SK-N-SH (cell line): Measurements from ENCODE around the gene CT47A1. TPM values are rescaled to one million over a fixed set of nuclear protein-coding genes. Genes with fewer than 3 reads are reported as not detected.
"Not testable (repeated sequence)": the region's sequence is repeated elsewhere in the genome, so short reads cannot be mapped to it uniquely, and the experiment has no call there.

Experiments
- CTCF ChIA-PET: fragments of 300-600, 350-600 bp; formaldehyde crosslinking; extraction: SDS; loops from one replicate; lab custom pipeline; 2021; lab: Yijun Ruan, JAX
- POLR2A ChIA-PET: fragments of 350-600 bp; sonication (Branson Sonifier 250); formaldehyde crosslinking; extraction: SDS; loops from one replicate; lab custom pipeline; 2020; ENCODE audit warnings: antibody characterized with exemption, inconsistent platforms; lab: Yijun Ruan, JAX
- DNase-seq: peaks from one replicate; pipeline ENCODE4 v3.0.0; 2012
- H2AFZ ChIP-seq: fragments of 200-600 bp; sonication (generic); 2 replicates; pipeline ENCODE4 v1.8.1; 2016; ENCODE audit warnings: antibody characterized with exemption, mild to moderate bottlenecking, low read depth
- H3F3A ChIP-seq: fragments of 200-600 bp; sonication (generic); replicated peaks from 2 replicates; pipeline ENCODE3; 2016; ENCODE audit warnings: antibody characterized with exemption, mild to moderate bottlenecking; ENCODE audit not compliant: insufficient read depth
- H3K27ac ChIP-seq, 2 experiments: fragments of 200-500 bp in 1 of 2; fragments of 200-600 bp in 1 of 2; sonication (Bioruptor generic) in 1 of 2; sonication (generic), shearing (Covaris generic) in 1 of 2; 2 replicates each; pipeline versions ENCODE4 v1.5.1 to v1.6.1; 2014 to 2016; ENCODE audit warnings: low read depth in 2 of 2, inconsistent platforms in 1 of 2, low read length in 1 of 2, mild to moderate bottlenecking in 1 of 2, mixed read lengths in 1 of 2
- H3K27me3 ChIP-seq: fragments of 200-600 bp; sonication (generic), shearing (Covaris generic); 2 replicates; pipeline ENCODE4 v1.6.1; 2016; ENCODE audit warnings: mixed run types; ENCODE audit not compliant: insufficient read depth
- H3K36me3 ChIP-seq, 2 experiments: fragments of 200-500 bp in 1 of 2; fragments of 200-600 bp in 1 of 2; sonication (Bioruptor generic) in 1 of 2; sonication (generic) in 1 of 2; replicated peaks in 1 of 2; 2 replicates each; pipeline versions ENCODE3 to v1.5.1; 2014 to 2016; ENCODE audit warnings: low read length in 1 of 2, mild to moderate bottlenecking in 1 of 2; ENCODE audit not compliant: insufficient read depth in 2 of 2, control insufficient read depth in 1 of 2
- H3K4me1 ChIP-seq, 2 experiments: fragments of 200-500 bp in 1 of 2; fragments of 200-600 bp in 1 of 2; sonication (Bioruptor generic) in 1 of 2; sonication (generic), shearing (Covaris generic) in 1 of 2; 2 replicates each; pipeline versions ENCODE4 v1.5.1 to v1.6.1; 2014 to 2016; ENCODE audit warnings: low read depth in 1 of 2, low read length in 1 of 2, mixed run types in 1 of 2; ENCODE audit not compliant: insufficient read depth in 2 of 2, control insufficient read depth in 1 of 2
- H3K4me2 ChIP-seq: fragments of 200-600 bp; sonication (generic), shearing (Covaris generic); 2 replicates; pipeline ENCODE4 v1.6.1; 2017; ENCODE audit warnings: mixed run types
- H3K4me3 ChIP-seq, 2 experiments: fragments of 200-500 bp in 1 of 2; fragments of 200-600 bp in 1 of 2; sonication (Bioruptor generic) in 1 of 2; sonication (generic), shearing (Covaris generic) in 1 of 2; 2 replicates each; pipeline versions ENCODE4 v1.5.1 to v1.8.1; 2014 to 2016; ENCODE audit warnings: low read depth in 2 of 2, inconsistent platforms in 1 of 2, low read length in 1 of 2, mild to moderate bottlenecking in 1 of 2, mixed read lengths in 1 of 2, moderate library complexity in 1 of 2
- H3K79me2 ChIP-seq: fragments of 200-600 bp; sonication (generic); 2 replicates; pipeline ENCODE4 v1.8.1; 2017; ENCODE audit warnings: mild to moderate bottlenecking; ENCODE audit not compliant: insufficient read depth
- H3K9ac ChIP-seq: fragments of 200-600 bp; sonication (generic); 2 replicates; pipeline ENCODE4 v1.6.1; 2017; ENCODE audit warnings: mixed run types
- H3K9me2 ChIP-seq: fragments of 200-600 bp; sonication (generic); 2 replicates; pipeline ENCODE4 v1.6.1; 2017; ENCODE audit warnings: mixed run types
- H3K9me3 ChIP-seq: fragments of 200-600 bp; sonication (generic); 2 replicates; pipeline ENCODE4 v1.6.1; 2017; ENCODE audit warnings: mixed run types, mild to moderate bottlenecking, moderate library complexity
- H4K20me1 ChIP-seq: fragments of 200-600 bp; sonication (generic); 2 replicates; pipeline ENCODE4 v1.6.1; 2017; ENCODE audit warnings: mild to moderate bottlenecking, mixed run types; ENCODE audit not compliant: insufficient read depth
- CTCF ChIP-seq: fragments of 200-600 bp; sonication (generic); IDR thresholded peaks from 2 replicates; pipeline ENCODE4 v1.6.1; 2017; ENCODE audit warnings: antibody characterized with exemption, mild to moderate bottlenecking, moderate library complexity
- MAX ChIP-seq: IDR thresholded peaks from 2 replicates; pipeline ENCODE4 v1.4.0; 2012; ENCODE audit warnings: low read depth
- MXI1 ChIP-seq: IDR thresholded peaks from 2 replicates; pipeline ENCODE4 v1.6.1; 2012; ENCODE audit warnings: mild to moderate bottlenecking, low read depth, low read length, improper control_type of control experiment
- RCOR1 ChIP-seq: fragments of 150-350 bp; IDR thresholded peaks from 2 replicates; pipeline ENCODE4 v1.6.1; 2017; ENCODE audit warnings: antibody characterized with exemption, low read length
- REST ChIP-seq: IDR thresholded peaks from 2 replicates; pipeline ENCODE4 v1.6.1; 2012; ENCODE audit warnings: mild to moderate bottlenecking, low read depth, low read length, moderate library complexity
- RFX5 ChIP-seq: IDR thresholded peaks from 2 replicates; pipeline ENCODE4 v1.6.1; 2012; ENCODE audit warnings: mild to moderate bottlenecking, improper control_type of control experiment, low read length
- WGBS: methylation state at CpG from one replicate; pipeline ENCODE4 v1.1.6; 2017; ENCODE audit warnings: low lambda C conversion rate; 5-methylcytosine and 5-hydroxymethylcytosine counted together
- polyA plus RNA-seq, 3 experiments: library from polyadenylated mRNA; depleted of rRNA; stranded (reverse); fragments of >200 nt; gene quantifications; 2 replicates each; pipeline ENCODE4 v1.2.3, GENCODE V29; 2012

CT47A1 gene
- polyA plus RNA-seq (2012; rRNA removed), result not detected in 2 replicates
- polyA plus RNA-seq (2012; cell fraction: cytosol; rRNA removed), result not detected in 2 replicates
- polyA plus RNA-seq (2012; cell fraction: nucleus; rRNA removed), result not detected in 2 replicates

GRCh38 chrX:120985660-120986059, at the start of gene CT47A1:
Gene CT47A1 (minus strand): TSS chrX:120985760. CDS start chrX:120985529, 231 bp downstream.
- DNase-seq, H3K4me1 ChIP-seq, H2AFZ ChIP-seq, H3K9me2 ChIP-seq, CTCF ChIA-PET, H3F3A ChIP-seq, POLR2A ChIA-PET, H3K27ac ChIP-seq, H3K36me3 ChIP-seq, H4K20me1 ChIP-seq, H3K9me3 ChIP-seq, H3K79me2 ChIP-seq, H3K4me2 ChIP-seq, H3K4me3 ChIP-seq, H3K9ac ChIP-seq, H3K27me3 ChIP-seq: not testable (repeated sequence)
- WGBS, result no CpG with 5 or more reads among the region's 8 CpGs

- H3K9me3 ChIP-seq, result no peaks in the 10 kb centered on the region
- no peak for DNase-seq
- no peak overlapping the region for H3K9ac ChIP-seq
- CTCF ChIA-PET, result interaction anchor here (1.4 kb wide), 1 partner anchor 9 kb away, joined by 3 read pairs; no protein-coding TSS in a partner anchor
- no peak overlapping the region for H3K4me2 ChIP-seq
- H3K9me2 ChIP-seq, result no peaks in the 10 kb centered on the region
- no peaks in the 10 kb centered on the region for H3K36me3 ChIP-seq
- no peak overlapping the region for H2AFZ ChIP-seq
- no peak for TF ChIP-seq MXI1
- TF ChIP-seq CTCF, result no peak
- TF ChIP-seq REST, result no peak
- no peak for TF ChIP-seq RCOR1
- no peak for TF ChIP-seq RFX5
- TF ChIP-seq MAX, result no peak
- no peak overlapping the region for H3K4me3 ChIP-seq
- H3K79me2 ChIP-seq, result no peaks in the 10 kb centered on the region
- POLR2A ChIA-PET, result no interaction called here
- no peaks in the 10 kb centered on the region for H3F3A ChIP-seq
- WGBS, result 3% methylated on average over 2 of the region's 2 CpGs
- no peaks in the 10 kb centered on the region for H3K4me1 ChIP-seq
- no peaks in the 10 kb centered on the region for H4K20me1 ChIP-seq
- H3K27ac ChIP-seq, result no peak overlapping the region
- no peaks in the 10 kb centered on the region; the same call in 1 of the 2 replicates for H3K27me3 ChIP-seq
Measured at GRCh38 chrX:121032531-121032930, 47.0 kb upstream of the CT47A1 start.
